Measurements from ENCODE around the gene MMP2.

DNA sequence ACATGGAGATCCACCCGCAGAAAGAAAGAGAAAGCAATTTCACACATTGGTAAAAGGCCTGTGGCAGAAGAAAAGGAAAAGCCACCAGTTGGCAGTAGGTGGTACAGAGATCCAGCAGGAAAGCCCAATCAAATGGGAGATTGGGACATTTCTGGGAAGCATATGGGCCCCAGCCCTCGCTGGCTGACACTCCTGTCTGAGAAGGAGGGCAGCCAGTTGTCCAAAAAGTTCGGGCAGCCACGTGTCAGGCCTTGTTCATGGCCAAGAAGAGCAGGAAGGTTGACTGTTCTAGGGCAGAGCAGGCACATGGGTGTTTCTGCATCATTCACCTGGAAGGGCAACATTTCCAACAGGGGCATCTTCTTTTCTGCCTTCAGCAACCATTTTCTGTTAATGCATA, 45.0 kb upstream of the MMP2 start:
- no peak for TF ChIP-seq BCL11B (tag by site-specific recombination; IDR thresholded peaks at IDR 0.05; ENCODE audit: low read depth)
- TF ChIP-seq, protein P1, sequence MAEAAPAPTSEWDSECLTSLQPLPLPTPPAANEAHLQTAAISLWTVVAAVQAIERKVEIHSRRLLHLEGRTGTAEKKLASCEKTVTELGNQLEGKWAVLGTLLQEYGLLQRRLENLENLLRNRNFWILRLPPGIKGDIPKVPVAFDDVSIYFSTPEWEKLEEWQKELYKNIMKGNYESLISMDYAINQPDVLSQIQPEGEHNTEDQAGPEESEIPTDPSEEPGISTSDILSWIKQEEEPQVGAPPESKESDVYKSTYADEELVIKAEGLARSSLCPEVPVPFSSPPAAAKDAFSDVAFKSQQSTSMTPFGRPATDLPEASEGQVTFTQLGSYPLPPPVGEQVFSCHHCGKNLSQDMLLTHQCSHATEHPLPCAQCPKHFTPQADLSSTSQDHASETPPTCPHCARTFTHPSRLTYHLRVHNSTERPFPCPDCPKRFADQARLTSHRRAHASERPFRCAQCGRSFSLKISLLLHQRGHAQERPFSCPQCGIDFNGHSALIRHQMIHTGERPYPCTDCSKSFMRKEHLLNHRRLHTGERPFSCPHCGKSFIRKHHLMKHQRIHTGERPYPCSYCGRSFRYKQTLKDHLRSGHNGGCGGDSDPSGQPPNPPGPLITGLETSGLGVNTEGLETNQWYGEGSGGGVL (tag by site-specific recombination; IDR thresholded peaks at IDR 0.05), result no peak
- TF ChIP-seq ZNF561 (tag by site-specific recombination; IDR thresholded peaks at IDR 0.05; ENCODE audit: borderline replicate concordance), result no peak
- no peak for TF ChIP-seq ZNF324 (tag by site-specific recombination; IDR thresholded peaks at IDR 0.05)
- TF ChIP-seq, protein P2, sequence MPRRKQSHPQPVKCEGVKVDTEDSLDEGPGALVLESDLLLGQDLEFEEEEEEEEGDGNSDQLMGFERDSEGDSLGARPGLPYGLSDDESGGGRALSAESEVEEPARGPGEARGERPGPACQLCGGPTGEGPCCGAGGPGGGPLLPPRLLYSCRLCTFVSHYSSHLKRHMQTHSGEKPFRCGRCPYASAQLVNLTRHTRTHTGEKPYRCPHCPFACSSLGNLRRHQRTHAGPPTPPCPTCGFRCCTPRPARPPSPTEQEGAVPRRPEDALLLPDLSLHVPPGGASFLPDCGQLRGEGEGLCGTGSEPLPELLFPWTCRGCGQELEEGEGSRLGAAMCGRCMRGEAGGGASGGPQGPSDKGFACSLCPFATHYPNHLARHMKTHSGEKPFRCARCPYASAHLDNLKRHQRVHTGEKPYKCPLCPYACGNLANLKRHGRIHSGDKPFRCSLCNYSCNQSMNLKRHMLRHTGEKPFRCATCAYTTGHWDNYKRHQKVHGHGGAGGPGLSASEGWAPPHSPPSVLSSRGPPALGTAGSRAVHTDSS (tag by site-specific recombination; IDR thresholded peaks at IDR 0.05), result no peak
- TF ChIP-seq, protein P3, sequence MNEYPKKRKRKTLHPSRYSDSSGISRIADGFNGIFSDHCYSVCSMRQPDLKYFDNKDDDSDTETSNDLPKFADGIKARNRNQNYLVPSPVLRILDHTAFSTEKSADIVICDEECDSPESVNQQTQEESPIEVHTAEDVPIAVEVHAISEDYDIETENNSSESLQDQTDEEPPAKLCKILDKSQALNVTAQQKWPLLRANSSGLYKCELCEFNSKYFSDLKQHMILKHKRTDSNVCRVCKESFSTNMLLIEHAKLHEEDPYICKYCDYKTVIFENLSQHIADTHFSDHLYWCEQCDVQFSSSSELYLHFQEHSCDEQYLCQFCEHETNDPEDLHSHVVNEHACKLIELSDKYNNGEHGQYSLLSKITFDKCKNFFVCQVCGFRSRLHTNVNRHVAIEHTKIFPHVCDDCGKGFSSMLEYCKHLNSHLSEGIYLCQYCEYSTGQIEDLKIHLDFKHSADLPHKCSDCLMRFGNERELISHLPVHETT (tag by site-specific recombination; IDR thresholded peaks at IDR 0.05), result no peak
- TF ChIP-seq, protein P4, sequence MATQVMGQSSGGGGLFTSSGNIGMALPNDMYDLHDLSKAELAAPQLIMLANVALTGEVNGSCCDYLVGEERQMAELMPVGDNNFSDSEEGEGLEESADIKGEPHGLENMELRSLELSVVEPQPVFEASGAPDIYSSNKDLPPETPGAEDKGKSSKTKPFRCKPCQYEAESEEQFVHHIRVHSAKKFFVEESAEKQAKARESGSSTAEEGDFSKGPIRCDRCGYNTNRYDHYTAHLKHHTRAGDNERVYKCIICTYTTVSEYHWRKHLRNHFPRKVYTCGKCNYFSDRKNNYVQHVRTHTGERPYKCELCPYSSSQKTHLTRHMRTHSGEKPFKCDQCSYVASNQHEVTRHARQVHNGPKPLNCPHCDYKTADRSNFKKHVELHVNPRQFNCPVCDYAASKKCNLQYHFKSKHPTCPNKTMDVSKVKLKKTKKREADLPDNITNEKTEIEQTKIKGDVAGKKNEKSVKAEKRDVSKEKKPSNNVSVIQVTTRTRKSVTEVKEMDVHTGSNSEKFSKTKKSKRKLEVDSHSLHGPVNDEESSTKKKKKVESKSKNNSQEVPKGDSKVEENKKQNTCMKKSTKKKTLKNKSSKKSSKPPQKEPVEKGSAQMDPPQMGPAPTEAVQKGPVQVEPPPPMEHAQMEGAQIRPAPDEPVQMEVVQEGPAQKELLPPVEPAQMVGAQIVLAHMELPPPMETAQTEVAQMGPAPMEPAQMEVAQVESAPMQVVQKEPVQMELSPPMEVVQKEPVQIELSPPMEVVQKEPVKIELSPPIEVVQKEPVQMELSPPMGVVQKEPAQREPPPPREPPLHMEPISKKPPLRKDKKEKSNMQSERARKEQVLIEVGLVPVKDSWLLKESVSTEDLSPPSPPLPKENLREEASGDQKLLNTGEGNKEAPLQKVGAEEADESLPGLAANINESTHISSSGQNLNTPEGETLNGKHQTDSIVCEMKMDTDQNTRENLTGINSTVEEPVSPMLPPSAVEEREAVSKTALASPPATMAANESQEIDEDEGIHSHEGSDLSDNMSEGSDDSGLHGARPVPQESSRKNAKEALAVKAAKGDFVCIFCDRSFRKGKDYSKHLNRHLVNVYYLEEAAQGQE (tag by site-specific recombination; IDR thresholded peaks at IDR 0.05), result no peak
- TF ChIP-seq, protein P5, sequence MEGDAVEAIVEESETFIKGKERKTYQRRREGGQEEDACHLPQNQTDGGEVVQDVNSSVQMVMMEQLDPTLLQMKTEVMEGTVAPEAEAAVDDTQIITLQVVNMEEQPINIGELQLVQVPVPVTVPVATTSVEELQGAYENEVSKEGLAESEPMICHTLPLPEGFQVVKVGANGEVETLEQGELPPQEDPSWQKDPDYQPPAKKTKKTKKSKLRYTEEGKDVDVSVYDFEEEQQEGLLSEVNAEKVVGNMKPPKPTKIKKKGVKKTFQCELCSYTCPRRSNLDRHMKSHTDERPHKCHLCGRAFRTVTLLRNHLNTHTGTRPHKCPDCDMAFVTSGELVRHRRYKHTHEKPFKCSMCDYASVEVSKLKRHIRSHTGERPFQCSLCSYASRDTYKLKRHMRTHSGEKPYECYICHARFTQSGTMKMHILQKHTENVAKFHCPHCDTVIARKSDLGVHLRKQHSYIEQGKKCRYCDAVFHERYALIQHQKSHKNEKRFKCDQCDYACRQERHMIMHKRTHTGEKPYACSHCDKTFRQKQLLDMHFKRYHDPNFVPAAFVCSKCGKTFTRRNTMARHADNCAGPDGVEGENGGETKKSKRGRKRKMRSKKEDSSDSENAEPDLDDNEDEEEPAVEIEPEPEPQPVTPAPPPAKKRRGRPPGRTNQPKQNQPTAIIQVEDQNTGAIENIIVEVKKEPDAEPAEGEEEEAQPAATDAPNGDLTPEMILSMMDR (tag by site-specific recombination; IDR thresholded peaks at IDR 0.05), result no peak

Measured in HEK293 (cell line).